HG03575 (cell line): ENCODE measurements around the gene PPP1R14C.

Experiments used
- ATAC-seq: cut with Tn5 transposase; IDR thresholded peaks from one replicate; pipeline ENCODE4 v1.9.1; 2021; ENCODE audit not compliant: unreplicated experiment, insufficient number of reproducible peaks, low FRiP score; ENCODE audit errors: extremely low read depth

PPP1R14C gene

DNA sequence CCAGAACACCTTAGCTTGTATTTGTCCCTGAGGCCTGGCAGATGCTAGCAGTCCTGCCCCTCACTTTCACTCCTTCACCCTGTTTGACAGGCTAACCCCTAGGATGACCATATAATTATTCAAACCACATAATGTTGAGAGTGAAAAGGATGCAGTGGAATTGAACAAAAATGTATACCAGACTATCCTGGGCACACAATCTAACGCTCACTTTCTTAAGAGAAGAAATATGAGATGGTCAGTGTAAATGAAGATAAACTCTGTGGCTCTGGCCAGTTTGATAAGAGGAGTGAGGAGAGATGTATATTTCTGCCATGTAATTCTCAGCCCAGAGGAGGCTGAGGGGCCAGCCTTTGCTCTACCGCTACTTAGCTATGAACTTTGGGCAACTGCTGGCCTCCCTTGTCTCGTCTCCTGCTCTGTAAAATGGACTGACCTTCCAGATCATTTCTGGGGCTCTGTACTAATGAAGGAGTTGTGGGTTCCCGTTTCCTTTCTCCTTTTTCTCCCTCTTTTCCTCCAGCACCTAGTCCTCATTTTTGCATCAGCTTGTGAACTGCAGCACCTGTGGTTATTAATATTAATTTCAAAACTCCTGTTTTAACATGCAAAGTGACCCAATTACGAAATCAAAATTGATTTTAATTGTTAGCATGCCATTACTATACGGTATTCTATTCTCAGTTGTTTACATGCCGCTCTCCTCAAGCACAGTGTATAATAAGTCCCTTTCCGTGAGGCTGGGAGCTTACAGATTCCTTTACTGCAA lies 133.5 kb downstream of the PPP1R14C start:
- no peak for ATAC-seq

DNA sequence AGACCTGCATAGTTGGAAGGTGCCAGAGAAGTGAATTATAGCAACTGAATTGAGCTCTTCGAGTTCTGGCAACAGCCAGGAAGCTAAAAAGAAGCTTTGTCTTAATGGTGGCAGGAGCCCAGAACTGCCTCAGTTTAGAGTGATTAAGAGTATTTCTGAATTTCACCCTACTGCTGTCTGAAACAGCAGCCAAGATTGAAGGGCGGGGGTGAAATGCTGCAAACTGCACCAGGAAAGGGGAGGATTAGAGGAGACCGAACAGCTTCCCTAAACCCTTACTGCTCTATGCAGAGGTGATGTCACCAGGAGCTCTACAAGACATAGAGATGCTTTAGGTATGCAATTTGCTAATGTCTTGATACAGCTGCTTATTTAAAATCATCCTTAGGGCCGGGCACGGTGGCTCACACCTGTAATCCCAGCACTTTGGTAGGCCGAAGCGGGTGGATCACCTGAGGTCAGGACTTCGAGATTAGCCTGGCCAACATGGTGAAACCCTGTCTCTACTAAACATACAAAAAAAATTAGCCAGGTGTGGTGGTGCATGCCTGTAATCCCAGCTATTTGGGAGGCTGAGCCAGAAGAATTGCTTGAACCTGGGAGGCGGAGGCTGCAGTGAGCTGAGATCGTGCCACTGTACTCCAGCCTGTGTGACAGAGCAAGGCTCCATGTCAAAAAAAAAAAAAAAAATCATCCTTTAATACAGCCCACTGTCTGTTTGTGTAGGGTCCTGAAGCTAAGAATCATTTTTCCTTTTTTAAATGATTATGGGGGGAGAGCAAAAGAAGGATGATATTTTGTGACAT lies 134.3 kb downstream of the PPP1R14C start:
- ATAC-seq: no peak

DNA sequence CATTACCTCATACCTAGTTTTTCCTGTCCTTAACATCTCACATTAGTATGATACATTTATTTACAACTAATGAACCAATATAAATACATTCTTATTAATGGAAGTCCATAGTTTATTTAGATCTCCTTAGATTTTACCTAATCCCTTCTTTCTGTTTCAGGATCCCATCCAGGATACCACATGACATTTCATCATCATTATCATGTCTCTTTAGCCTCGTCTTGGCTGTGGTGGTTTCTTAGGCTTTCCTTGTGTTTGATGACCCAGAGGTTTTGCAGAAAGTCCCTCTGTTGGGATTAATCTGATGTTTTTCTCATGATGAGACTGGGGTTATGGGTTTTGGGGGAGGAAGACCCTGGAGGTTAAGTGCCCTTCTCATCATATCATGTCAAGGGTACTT lies 136.7 kb downstream of the PPP1R14C start:
- ATAC-seq: no peak

DNA sequence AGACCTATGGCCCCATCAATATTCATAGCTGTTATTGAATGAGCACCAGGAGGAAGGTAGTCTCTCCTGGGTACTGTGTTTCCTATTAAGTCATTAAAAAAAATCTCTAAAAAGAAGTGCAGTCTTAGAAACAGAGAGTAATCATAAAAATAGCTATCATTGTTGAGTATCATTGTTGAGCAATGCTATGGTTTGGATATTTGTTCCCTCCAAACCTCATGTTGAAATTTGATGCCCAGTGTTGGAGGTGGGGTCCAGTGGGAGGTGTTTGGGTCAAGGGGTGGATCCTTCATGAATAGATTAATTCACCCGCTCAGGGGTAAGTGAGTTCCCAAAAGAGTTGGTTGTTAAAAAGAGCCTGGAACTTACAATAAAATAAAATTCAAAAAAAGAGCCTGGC lies 137.9 kb downstream of the PPP1R14C start:
- ATAC-seq: no peak

DNA sequence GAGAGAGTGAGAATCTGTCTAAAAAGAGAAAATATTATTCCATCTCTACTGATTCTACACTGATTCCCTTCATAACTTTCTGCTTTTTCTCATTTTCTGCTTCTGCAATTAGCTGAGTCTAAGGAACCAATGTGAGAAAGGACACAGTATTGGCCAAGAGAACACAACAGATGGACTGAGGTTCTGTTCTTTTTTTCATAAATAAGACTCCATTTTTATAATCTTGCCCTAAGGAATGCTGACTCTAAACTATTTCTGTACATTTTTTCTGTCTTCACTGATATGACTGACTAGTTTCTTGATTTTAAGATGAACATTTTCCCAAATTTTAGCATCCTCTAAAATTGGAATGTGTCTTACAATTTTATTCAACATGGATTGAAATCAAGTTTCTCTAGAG lies 138.9 kb downstream of the PPP1R14C start:
- ATAC-seq: no peak

DNA sequence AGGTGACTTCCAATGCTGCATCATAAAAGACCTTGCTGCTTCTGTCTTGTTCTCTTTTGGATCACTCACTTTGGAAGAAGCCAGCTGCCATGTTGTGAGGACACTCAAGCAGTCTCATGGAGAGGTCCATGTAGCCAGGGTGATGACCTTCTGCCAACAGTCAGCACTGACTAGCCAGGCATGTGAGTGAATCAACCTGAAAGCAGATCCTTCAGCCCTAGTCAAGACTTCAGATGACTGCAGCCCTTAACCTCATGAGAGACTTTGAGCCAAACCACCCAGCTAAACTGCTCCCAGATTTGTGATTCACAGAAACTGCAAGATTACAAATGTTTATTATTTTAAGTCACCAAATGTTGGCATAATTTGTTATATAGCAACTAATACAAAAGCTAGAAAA lies 140.0 kb downstream of the PPP1R14C start:
- ATAC-seq: no peak

DNA sequence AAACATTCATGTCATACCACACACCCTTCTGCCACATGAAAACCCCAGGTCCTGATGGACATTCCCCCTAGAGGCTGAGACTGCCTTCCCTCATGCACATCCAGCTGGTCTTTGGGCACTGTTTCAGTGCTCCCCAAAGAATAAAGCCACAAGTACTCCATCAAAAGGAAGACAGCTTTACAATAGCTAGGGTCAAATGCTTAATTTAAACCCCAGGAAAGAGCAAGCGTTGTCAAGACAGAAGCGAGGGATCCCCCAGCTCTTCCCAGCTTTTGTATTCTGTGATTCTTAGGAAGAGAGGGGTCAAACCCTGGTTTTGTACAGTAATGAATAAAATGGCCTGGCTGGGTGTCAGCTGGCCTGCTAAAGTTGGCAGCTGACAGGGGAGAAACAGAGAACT lies 143.6 kb downstream of the PPP1R14C start:
- ATAC-seq: no peak

DNA sequence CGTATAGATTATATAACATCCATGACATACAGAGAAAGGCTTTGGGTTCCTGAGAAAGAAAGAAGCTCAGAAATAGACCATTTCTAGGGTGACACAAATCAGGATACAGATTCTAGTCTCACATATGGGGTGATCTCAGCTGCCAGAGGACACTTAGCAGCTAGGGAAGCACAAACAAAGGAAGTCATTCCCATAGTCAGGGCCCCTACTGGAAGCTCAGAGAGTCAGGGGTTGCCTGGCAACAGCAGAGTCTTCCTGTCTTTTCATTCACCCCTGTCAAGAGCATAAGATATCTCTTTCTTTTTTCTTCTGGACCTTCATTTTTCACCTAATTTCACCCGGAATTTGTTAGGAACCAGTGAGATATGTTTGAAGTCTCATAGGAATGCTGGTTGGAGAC lies 144.1 kb downstream of the PPP1R14C start:
- no peak for ATAC-seq

DNA sequence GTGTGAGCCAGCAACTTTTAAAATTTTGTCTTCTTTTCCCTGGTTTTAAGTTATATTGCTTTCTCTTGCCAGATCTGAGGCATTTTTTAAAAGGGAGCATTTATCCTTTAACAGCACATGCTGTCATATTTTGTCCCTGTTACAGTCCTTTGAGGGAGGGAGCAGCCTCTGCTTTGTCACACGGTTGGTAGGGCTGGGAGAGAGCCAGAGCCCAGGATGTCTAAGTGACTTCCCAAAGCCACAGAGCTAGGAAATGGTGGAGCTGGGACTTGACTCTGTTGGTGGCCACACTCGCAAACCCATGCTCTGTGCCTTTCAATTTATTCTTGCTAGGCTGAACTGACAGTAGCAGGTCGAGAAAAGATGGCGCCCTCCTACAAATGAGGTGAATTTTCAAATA lies 145.6 kb downstream of the PPP1R14C start:
- ATAC-seq: no peak

DNA sequence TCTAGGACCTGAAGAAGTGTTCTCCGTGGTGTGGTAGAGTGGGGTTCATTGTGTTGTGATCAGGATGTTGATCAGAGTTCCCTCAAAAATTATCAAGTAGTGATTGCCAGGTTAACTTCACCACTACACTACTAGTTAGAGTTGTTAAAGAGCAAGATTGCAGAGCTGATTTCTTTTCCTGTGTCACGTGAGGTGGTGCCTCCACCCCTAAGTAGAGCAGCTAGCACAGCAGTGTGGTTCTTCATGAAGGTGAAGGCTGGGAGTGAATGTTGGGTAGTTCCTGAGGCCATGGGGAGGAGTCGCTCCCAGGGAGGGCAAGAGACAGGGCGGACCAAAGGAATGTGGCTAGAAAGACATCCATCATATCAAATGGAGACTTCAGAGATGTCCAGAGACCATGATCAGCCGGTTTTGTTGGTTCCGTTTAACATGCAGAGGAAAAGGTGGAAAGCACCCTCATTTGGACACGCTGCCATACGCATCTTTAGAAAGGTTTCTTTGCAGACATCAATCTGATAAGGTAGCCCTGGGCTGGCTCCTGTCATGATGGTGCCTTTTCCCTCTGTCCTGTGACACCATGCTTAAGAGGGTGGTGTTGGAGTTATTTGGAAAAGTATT lies 146.7 kb downstream of the PPP1R14C start:
- ATAC-seq: no peak

DNA sequence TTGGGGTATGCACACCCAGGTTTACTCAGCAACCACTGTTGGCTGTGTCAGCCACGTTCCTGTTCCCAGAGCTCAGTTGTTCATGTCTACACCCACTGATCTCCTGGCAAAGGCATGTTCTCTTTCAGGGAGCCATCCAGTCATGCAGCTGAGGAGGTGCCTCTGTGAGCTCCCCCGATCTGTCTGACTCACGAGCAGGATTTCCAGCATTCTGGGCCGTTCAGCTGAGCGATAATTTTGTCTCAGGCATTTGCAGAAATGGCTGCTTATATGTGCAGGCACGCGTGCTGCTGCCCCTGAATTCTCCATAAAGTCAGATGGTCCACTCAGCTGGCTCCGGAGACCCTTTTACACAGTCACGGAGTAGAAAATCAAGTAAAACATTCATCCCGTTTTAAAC lies 147.6 kb downstream of the PPP1R14C start:
- ATAC-seq: no peak

DNA sequence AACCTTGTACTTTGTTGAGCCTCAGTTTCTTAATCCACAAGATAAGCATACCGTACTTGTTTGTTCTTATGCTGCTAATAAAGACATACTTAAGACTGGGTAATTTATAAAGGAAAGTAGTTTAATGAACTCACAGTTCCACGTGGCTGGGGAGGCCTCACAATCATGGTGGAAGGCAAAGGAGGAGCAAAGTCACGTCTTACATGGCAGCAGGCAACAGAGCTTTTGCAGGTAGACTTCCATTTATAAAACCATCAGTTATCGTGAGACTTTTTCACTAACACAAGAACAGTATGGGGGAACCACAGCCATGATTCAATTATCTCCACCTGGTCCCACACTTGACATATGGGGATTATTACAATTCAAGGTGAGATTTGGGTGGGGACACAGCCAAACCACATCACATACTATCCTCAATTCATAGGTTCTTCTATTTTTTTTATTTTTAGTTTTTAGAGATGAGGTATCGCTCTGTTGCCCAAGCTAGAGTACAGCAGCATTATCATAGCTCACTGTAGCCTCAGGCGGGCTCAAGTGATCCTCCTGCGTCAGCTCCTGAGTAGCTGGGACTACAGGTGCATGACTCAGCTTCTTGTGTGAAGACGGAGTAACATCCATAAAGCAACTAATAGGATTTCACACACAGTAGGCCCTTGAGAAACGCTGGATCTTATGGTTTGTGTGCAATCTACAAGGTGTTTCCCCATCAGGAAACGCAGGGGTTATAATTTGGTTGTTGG lies 149.3 kb downstream of the PPP1R14C start:
- ATAC-seq: no peak

DNA sequence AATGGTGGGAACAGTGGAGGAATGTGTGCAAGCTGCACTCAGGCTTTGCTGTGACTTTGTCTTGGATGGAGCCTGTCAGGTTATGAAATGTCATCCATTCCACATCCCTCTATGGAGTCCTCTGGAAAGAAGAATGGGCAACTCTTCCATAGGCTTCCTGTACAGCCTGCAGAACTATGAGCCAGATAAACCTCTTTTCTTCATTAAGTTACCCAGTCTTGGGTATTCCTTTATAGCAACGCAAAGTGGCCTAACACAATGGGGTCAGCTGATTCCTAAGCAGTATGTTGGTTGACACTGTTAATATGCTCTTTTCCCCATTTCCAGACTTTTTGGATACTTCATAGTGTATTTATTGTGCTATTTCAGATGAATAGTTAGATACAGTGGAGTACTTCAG lies 150.2 kb downstream of the PPP1R14C start:
- no peak for ATAC-seq

DNA sequence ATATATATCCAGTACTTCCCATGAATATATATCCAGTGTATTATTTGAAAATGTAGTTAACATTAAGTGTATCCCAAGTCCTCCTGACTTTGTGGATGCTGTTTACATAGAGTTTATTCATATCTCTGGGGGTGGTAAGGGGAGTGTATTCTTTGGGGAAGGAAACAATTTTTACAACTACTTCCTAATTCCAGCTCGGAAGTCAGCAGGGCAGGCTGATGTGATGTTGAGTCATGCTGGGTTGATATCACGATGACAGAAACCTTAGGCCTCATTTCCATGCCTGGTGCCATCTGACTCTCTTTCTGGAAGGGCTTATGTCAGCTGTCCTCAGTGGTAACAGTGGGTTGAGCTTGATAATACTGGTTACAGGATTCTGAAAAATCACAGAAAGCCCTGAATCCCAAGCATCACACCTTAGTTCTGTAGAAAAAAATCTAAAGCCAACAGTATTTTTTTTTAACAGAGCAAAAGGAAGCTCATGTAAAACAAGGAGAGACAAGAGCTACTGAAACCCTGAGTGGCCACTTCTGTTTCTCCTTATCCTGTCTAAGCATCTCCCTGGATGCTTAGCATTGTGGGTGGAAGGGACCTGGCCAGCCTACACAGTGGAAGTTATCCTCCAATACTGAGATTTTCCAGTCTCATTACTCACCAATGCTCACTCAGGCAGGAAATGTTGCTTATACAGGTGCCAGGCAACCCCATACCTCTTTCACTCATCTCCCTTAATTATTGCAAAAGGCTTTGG lies 150.8 kb downstream of the PPP1R14C start:
- no peak for ATAC-seq

DNA sequence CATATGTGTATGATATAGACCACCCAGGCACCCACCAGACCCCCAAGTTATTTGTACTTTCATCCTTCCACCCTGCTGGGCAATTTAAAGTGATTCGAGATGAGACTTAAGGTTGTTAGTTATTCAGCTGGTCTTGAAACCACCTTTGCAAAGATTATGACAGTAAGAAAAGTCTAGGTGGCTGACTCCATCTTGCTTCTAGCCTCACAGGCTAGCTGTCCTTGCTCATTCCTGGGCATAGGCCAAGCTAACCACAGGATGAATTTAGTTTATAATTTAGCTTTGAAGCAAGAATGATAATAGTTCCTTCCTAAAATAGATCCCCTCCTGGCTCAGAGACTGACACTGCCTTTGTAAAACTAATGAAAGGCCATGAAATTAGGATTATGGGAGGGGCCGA lies 154.0 kb downstream of the PPP1R14C start:
- no peak for ATAC-seq

DNA sequence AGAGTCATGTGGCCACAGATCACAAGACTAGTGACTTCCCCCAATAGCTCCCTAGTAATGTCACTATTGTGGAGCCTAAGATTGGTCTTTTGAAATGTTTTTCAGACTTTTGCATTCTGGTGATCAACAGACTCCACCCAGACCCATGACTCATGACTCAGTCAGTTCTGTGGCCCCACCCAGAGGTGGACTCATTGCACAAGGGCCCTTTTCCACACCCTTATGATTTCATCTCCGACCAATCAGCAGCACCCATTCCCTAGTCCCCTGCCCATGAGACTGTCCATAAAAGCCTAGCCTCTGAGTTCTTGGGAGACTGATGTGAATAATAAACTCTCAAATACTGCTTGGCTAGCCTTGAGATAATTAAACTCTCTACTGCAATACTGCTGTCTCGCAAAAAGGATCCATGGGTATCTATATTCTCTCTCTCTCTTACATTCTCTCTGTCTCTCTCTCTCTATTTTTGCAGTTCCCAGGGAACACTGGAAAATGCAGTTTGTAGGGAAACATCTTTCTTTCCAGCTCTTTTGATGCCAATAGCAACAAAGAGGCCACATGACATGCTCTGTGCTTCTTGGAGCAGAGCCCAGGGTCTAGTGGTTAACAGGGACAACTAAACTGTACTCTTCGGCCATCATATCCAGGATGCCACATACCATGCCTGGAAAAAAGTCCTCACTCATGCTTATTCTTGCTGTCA lies 154.6 kb downstream of the PPP1R14C start:
- no peak for ATAC-seq

DNA sequence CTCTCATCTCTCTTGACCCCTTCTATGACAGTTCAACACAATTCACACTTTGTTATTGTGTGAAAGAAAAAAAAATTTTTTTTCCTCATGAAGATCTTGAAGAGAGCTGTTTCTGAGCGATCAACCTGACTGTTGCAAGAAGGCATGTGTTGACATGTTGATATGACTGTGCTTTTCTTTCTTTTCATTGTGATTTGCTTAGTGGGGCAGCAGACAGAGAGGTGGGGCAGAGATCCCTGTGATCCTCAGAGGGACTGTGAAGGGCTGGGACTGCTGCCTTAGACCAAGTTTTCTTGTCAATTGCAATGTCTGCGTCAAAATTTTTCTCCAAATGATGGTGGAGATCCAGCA lies 155.2 kb downstream of the PPP1R14C start:
- no peak for ATAC-seq

DNA sequence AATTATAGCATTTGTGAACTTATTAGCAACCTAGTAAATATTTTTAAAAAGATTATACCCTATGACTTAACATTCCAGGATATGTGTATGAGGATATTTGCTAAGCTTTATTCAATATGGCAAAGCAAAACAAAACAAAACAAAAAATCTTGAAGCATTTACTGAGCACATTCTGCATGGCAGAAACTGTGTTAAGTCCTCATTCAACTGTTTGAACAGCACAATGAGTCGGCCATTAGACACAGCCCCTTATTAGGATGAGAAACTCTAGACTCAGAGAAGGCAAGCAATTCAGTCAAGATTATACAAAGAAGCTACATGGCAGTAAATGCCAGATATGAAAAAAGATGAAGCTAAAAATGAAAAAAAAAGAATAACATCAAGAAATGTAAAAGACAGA lies 155.8 kb downstream of the PPP1R14C start:
- ATAC-seq: no peak
